Liver (tissue), 9 donors: Measurements from ENCODE around the gene SLC19A2. TPM values are rescaled to one million over a fixed set of nuclear protein-coding genes. Genes with fewer than 3 reads are reported as not detected.

Experiments used
- DNase-seq: peaks from one replicate; pipeline ENCODE4 v3.0.0-alpha.2; 2017; ENCODE audit warnings: low spot score
- H3K27ac ChIP-seq, 2 donors: one replicate each; pipeline ENCODE4 v1.7.0; 2013; ENCODE audit warnings: inconsistent platforms in 2 of 2, low read length in 2 of 2, control low read depth in 1 of 2, low read depth in 1 of 2, mild to moderate bottlenecking in 1 of 2
- H3K27me3 ChIP-seq, 4 donors: one replicate each; pipeline versions ENCODE4 v1.6.1 to v1.7.0; 2013; ENCODE audit warnings: low read length in 3 of 4, inconsistent platforms in 1 of 4, mild to moderate bottlenecking in 1 of 4, moderate library complexity in 1 of 4; ENCODE audit not compliant: control insufficient read depth in 4 of 4, insufficient read depth in 4 of 4
- H3K36me3 ChIP-seq, 4 donors: one replicate each; pipeline versions ENCODE4 v1.6.1 to v1.7.0; 2013; ENCODE audit warnings: low read length in 3 of 4, mild to moderate bottlenecking in 3 of 4, low read depth in 1 of 4, moderate library complexity in 1 of 4; ENCODE audit not compliant: control insufficient read depth in 4 of 4, insufficient read depth in 3 of 4
- H3K4me1 ChIP-seq, 4 donors: one replicate each; pipeline versions ENCODE4 v1.6.1 to v1.7.0; 2013; ENCODE audit warnings: low read length in 3 of 4, mild to moderate bottlenecking in 3 of 4, moderate library complexity in 1 of 4; ENCODE audit not compliant: control insufficient read depth in 4 of 4, insufficient read depth in 4 of 4
- H3K4me3 ChIP-seq, 3 donors: one replicate each; pipeline versions ENCODE4 v1.6.1 to v1.7.0; 2013; ENCODE audit warnings: low read length in 3 of 3, control low read depth in 1 of 3, low read depth in 1 of 3, mild to moderate bottlenecking in 1 of 3
- H3K9ac ChIP-seq, 2 donors: one replicate each; pipeline ENCODE4 v1.7.0; 2013; ENCODE audit warnings: low read length in 2 of 2, mild to moderate bottlenecking in 2 of 2, moderate library complexity in 2 of 2, control low read depth in 1 of 2, low read depth in 1 of 2
- H3K9me3 ChIP-seq, 4 donors: one replicate each; pipeline versions ENCODE4 v1.6.1 to v1.7.0; 2013; ENCODE audit warnings: low read length in 3 of 4; ENCODE audit not compliant: control insufficient read depth in 4 of 4
- FOXA2 ChIP-seq: IDR thresholded peaks from 2 replicates; pipeline ENCODE4 v1.6.1; 2016; ENCODE audit warnings: antibody characterized with exemption
- GABPA ChIP-seq, 2 donors: IDR thresholded peaks in 1 of 2; conservative IDR thresholded peaks in 1 of 2; 2 replicates each; pipeline ENCODE4 v1.6.1; 2016; ENCODE audit warnings: antibody characterized with exemption in 2 of 2, mild to moderate bottlenecking in 1 of 2, moderate library complexity in 1 of 2
- HNF4A ChIP-seq, 2 donors: conservative IDR thresholded peaks; 2 replicates each; pipeline ENCODE4 v1.6.1; 2016; ENCODE audit warnings: antibody characterized with exemption in 2 of 2, mild to moderate bottlenecking in 2 of 2
- JUND ChIP-seq, 2 donors: IDR thresholded peaks; 2 replicates each; pipeline ENCODE4 v1.6.1; 2016; ENCODE audit warnings: antibody characterized with exemption in 2 of 2
- NR2F2 ChIP-seq: IDR thresholded peaks from 2 replicates; pipeline ENCODE4 v1.6.1; 2016; ENCODE audit warnings: antibody characterized with exemption
- RAD21 ChIP-seq, 2 donors: IDR thresholded peaks; 2 replicates each; pipeline ENCODE4 v1.6.1; 2016; ENCODE audit warnings: antibody characterized with exemption in 2 of 2, mild to moderate bottlenecking in 2 of 2
- RXRA ChIP-seq, 2 donors: IDR thresholded peaks; 2 replicates each; pipeline ENCODE4 v1.6.1; 2017 to 2018; ENCODE audit warnings: antibody characterized with exemption in 2 of 2, mild to moderate bottlenecking in 1 of 2
- SP1 ChIP-seq: IDR thresholded peaks from 2 replicates; pipeline ENCODE4 v1.6.1; 2018; ENCODE audit warnings: antibody characterized with exemption, mild to moderate bottlenecking
- TAF1 ChIP-seq: conservative IDR thresholded peaks from 2 replicates; pipeline ENCODE4 v1.6.1; 2016; ENCODE audit warnings: antibody characterized with exemption, mild to moderate bottlenecking
- YY1 ChIP-seq: IDR thresholded peaks from 2 replicates; pipeline ENCODE4 v1.6.1; 2016; ENCODE audit warnings: antibody characterized with exemption, mild to moderate bottlenecking
- WGBS: extraction: QIAGEN DNeasy Blood & Tissue Kit; methylation state at CpG from one replicate; pipeline ENCODE4 v1.1.7; 2013; 5-methylcytosine and 5-hydroxymethylcytosine counted together
- polyA plus RNA-seq, 2 donors: library from polyadenylated mRNA; stranded (reverse) in 1 of 2; unstranded in 1 of 2; fragments of 200-250 nt in 1 of 2; fragments of >200 nt in 1 of 2; fragmentation: Nextera tagmentation in 1 of 2; extraction: Ambion mirVana in 1 of 2; gene quantifications; one replicate each; pipeline versions ENCODE4 v1.2.1 to v1.2.3, GENCODE V29; 2013 to 2015
- total RNA-seq, 2 donors: library from RNA; depleted of rRNA; stranded (reverse); fragments of >200 nt; gene quantifications; one replicate each; pipeline ENCODE4 v1.2.3, GENCODE V29; 2014
- TF ChIP-seq, protein P1 (sequence below): IDR thresholded peaks from 2 replicates; pipeline ENCODE4 v1.6.1; 2016; ENCODE audit warnings: antibody characterized with exemption
- TF ChIP-seq, protein P2 (sequence below): IDR thresholded peaks from 2 replicates; pipeline ENCODE4 v1.6.1; 2016; ENCODE audit warnings: antibody characterized with exemption
- TF ChIP-seq, protein P3 (sequence below): IDR thresholded peaks from 2 replicates; pipeline ENCODE4 v1.6.1; 2016; ENCODE audit warnings: antibody characterized with exemption
- TF ChIP-seq, protein P4 (sequence below): fragments of 150-350 bp; IDR thresholded peaks from 2 replicates; pipeline ENCODE4 v1.5.1; 2017; ENCODE audit warnings: improper control_type of control experiment, low read depth, low read length; ENCODE audit not compliant: missing input control
- TF ChIP-seq, protein P5 (sequence below): IDR thresholded peaks from 2 replicates; pipeline ENCODE4 v1.6.1; 2016; ENCODE audit warnings: antibody characterized with exemption, mild to moderate bottlenecking
- donor health status: healthy.
- donor health status: healthy.
- donor health status: healthy.
- donor health status: healthy.
- donor health status: healthy.

The SLC19A2 gene
- total and polyA plus RNA-seq, 4 donors: 4.8 to 18.7 (median 9.8) TPM

DNA sequence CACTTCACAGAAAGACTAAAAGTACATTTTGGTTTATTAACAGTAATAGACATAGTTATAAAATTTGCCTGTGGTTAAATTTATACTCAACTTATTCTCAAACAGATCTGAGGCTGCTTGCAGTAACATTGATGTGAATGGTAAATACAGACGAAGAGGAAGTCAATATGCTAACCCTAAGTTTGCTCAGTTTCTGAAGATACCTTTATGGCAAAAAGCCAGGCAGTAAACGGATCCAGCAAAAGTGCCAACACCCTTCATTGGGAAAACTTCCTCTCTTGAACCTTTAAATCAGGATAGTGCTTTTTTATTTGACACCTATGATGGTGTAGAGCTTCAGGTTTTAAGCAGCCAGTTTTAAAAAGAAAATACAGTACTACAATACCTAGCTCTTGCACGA, 41.8 kb downstream of the SLC19A2 start:
- Histone ChIP-seq H3K9me3 (peaks cover 0 to 4% (median 0%) of the 10 kb centered on the region in 4 donors), H3K4me3 (no peak overlapping the region), H3K4me1 (no peaks in the 10 kb centered on the region), H3K9ac (no peak overlapping the region), H3K36me3 (no peaks in the 10 kb centered on the region), H3K27ac (no peak overlapping the region), H3K27me3 (no peaks in the 10 kb centered on the region)
- no peak for DNase-seq
- TF ChIP-seq RAD21 (IDR thresholded peaks at IDR 0.05) (no peak), TAF1 (no peak), HNF4A (conservative IDR thresholded peaks at IDR 0.05) (no peak), YY1 (no peak)
- 64% methylated on average over 3 of the region's 3 CpGs for WGBS

DNA sequence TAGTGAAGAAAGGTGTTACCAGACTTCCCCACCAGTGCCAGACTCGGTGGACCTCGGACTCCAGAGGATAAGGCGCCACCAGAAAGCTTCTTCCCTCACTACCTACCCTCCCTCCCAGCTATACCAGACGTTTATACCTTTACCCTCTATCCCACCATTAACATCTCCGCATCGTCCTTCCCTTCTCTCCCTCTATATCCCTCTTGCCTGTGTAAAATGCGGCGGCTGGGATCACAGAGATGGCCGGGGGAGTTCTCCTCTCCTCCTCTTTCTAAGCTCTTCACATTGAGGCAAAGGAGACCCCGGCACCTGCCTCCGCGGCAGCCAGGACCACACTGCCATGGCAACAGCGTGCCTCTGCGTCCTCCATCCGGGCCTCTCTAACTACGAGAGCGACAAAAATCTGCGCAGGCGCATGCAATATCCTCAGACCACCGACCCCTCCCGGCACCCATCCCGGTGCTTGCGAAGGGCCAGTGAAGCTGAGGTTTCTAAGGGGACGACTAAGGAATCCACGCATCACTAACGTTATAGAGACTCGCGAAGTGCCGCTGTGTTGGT, 58.6 kb downstream of the SLC19A2 start, which contains the start of gene CCDC181:
TSS of gene CCDC181 (minus strand) at position 394 of the 561 bp plus-strand sequence. CDS start 2,547 bp downstream, outside the sequence.
- DNase-seq: no peak
- Histone ChIP-seq H3K9me3 (peaks cover 0 to under 1% (median 0%) of the 10 kb centered on the region in 4 donors), H3K27ac (no peak within 1 kb of the TSS), H3K9ac (no peak within 1 kb of the TSS), H3K36me3 (no peaks in the 10 kb centered on the region), H3K4me1 (peaks cover 2 to 9% (median 5%) of the 10 kb centered on the region in 4 donors), H3K4me3 (peak within 1 kb of the TSS; percentile 26 to 60 (median 49)), H3K27me3 (no peaks in the 10 kb centered on the region)
- TF ChIP-seq, protein P1, sequence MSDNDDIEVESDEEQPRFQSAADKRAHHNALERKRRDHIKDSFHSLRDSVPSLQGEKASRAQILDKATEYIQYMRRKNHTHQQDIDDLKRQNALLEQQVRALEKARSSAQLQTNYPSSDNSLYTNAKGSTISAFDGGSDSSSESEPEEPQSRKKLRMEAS: no peak
- TF ChIP-seq, protein P2, sequence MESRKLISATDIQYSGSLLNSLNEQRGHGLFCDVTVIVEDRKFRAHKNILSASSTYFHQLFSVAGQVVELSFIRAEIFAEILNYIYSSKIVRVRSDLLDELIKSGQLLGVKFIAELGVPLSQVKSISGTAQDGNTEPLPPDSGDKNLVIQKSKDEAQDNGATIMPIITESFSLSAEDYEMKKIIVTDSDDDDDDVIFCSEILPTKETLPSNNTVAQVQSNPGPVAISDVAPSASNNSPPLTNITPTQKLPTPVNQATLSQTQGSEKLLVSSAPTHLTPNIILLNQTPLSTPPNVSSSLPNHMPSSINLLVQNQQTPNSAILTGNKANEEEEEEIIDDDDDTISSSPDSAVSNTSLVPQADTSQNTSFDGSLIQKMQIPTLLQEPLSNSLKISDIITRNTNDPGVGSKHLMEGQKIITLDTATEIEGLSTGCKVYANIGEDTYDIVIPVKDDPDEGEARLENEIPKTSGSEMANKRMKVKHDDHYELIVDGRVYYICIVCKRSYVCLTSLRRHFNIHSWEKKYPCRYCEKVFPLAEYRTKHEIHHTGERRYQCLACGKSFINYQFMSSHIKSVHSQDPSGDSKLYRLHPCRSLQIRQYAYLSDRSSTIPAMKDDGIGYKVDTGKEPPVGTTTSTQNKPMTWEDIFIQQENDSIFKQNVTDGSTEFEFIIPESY: no peak
- TF ChIP-seq RXRA (IDR thresholded peaks at IDR 0.05) (no peak), GABPA (IDR thresholded peaks at IDR 0.05 in 1 of 2, conservative IDR thresholded peaks at IDR 0.05 in 1 of 2) (no peak), HNF4A (conservative IDR thresholded peaks at IDR 0.05) (no peak)
- 6% methylated on average over 29 of the region's 29 CpGs for WGBS

DNA sequence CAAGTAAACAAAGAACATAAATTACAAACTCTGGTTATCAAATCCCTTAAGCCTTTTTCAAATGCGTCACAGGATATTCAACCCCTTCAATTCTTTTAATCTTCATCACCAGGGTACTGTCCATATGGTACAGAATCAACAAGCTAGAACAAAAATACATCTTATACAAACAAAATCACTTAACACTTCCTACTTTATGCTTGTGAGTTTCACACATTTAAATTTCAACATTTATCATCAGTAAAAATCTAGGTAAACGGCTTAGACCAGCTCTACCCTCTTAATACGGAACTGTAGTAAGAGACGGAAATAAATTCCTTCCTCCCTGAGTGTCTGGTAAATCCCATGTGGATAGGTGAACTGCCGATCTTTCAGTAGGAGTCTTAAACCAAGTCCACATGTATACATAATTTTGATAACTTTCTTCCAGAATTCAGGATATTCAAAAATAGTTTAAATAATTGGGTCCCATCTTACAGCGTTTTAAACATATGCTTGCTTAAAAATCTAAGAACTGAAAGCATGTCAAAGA, 59.5 kb downstream of the SLC19A2 start:
- Histone ChIP-seq H3K9ac (no peak overlapping the region), H3K27me3 (no peaks in the 10 kb centered on the region), H3K4me3 (no peak overlapping the region), H3K4me1 (peaks cover 2 to 9% (median 5%) of the 10 kb centered on the region in 4 donors), H3K27ac (no peak overlapping the region), H3K36me3 (no peaks in the 10 kb centered on the region), H3K9me3 (no peaks in the 10 kb centered on the region)
- WGBS: 80% methylated on average over 6 of the region's 6 CpGs
- DNase-seq: no peak
- TF ChIP-seq JUND (IDR thresholded peaks at IDR 0.05) (no peak), NR2F2 (no peak), RXRA (IDR thresholded peaks at IDR 0.05) (no peak), FOXA2 (no peak), YY1 (no peak), GABPA (IDR thresholded peaks at IDR 0.05 in 1 of 2, conservative IDR thresholded peaks at IDR 0.05 in 1 of 2) (no peak), SP1 (no peak), HNF4A (conservative IDR thresholded peaks at IDR 0.05) (no peak), TAF1 (no peak)
- TF ChIP-seq, protein P3, sequence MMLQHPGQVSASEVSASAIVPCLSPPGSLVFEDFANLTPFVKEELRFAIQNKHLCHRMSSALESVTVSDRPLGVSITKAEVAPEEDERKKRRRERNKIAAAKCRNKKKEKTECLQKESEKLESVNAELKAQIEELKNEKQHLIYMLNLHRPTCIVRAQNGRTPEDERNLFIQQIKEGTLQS: no peak
- TF ChIP-seq, protein P4, sequence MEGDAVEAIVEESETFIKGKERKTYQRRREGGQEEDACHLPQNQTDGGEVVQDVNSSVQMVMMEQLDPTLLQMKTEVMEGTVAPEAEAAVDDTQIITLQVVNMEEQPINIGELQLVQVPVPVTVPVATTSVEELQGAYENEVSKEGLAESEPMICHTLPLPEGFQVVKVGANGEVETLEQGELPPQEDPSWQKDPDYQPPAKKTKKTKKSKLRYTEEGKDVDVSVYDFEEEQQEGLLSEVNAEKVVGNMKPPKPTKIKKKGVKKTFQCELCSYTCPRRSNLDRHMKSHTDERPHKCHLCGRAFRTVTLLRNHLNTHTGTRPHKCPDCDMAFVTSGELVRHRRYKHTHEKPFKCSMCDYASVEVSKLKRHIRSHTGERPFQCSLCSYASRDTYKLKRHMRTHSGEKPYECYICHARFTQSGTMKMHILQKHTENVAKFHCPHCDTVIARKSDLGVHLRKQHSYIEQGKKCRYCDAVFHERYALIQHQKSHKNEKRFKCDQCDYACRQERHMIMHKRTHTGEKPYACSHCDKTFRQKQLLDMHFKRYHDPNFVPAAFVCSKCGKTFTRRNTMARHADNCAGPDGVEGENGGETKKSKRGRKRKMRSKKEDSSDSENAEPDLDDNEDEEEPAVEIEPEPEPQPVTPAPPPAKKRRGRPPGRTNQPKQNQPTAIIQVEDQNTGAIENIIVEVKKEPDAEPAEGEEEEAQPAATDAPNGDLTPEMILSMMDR: no peak
- TF ChIP-seq, protein P5, sequence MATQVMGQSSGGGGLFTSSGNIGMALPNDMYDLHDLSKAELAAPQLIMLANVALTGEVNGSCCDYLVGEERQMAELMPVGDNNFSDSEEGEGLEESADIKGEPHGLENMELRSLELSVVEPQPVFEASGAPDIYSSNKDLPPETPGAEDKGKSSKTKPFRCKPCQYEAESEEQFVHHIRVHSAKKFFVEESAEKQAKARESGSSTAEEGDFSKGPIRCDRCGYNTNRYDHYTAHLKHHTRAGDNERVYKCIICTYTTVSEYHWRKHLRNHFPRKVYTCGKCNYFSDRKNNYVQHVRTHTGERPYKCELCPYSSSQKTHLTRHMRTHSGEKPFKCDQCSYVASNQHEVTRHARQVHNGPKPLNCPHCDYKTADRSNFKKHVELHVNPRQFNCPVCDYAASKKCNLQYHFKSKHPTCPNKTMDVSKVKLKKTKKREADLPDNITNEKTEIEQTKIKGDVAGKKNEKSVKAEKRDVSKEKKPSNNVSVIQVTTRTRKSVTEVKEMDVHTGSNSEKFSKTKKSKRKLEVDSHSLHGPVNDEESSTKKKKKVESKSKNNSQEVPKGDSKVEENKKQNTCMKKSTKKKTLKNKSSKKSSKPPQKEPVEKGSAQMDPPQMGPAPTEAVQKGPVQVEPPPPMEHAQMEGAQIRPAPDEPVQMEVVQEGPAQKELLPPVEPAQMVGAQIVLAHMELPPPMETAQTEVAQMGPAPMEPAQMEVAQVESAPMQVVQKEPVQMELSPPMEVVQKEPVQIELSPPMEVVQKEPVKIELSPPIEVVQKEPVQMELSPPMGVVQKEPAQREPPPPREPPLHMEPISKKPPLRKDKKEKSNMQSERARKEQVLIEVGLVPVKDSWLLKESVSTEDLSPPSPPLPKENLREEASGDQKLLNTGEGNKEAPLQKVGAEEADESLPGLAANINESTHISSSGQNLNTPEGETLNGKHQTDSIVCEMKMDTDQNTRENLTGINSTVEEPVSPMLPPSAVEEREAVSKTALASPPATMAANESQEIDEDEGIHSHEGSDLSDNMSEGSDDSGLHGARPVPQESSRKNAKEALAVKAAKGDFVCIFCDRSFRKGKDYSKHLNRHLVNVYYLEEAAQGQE: no peak
- TF ChIP-seq, protein P2: no peak
- TF ChIP-seq, protein P1: no peak
